ENCODE results near the gene CFAP210. TPM values are rescaled to one million over a fixed set of nuclear protein-coding genes. Genes with fewer than 3 reads are reported as not detected.
A peak's percentile ranks its signal among the peaks of the same experiment; 100 is the strongest.

CFAP210 gene
- total RNA-seq, 1 donor: 0.09 TPM

DNA sequence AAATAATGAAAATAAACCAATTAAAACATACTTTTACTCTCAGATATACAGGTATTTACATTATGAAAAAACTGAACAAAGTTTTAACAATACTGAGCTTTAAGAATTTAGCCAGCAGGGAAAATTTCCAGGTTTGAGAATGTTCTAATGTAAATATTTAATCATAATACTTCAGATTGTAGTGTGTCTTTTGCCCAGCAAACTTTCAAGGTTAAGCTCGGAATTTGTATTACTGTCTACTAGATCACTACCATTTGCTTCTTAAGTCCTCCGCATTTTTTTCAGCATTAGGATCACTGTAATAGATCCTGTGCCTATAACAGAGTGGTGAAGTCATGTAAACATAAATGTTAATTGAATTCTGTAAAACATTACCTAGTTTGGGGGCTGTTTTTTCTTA is 52.7 kb downstream of the CFAP210 start:
- TF ChIP-seq, protein P1, sequence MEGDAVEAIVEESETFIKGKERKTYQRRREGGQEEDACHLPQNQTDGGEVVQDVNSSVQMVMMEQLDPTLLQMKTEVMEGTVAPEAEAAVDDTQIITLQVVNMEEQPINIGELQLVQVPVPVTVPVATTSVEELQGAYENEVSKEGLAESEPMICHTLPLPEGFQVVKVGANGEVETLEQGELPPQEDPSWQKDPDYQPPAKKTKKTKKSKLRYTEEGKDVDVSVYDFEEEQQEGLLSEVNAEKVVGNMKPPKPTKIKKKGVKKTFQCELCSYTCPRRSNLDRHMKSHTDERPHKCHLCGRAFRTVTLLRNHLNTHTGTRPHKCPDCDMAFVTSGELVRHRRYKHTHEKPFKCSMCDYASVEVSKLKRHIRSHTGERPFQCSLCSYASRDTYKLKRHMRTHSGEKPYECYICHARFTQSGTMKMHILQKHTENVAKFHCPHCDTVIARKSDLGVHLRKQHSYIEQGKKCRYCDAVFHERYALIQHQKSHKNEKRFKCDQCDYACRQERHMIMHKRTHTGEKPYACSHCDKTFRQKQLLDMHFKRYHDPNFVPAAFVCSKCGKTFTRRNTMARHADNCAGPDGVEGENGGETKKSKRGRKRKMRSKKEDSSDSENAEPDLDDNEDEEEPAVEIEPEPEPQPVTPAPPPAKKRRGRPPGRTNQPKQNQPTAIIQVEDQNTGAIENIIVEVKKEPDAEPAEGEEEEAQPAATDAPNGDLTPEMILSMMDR (IDR thresholded peaks at IDR 0.05; ENCODE audit: insufficient read depth, low read length): no peak
- no peak overlapping the region for H3K4me3 ChIP-seq (ENCODE audit: low read depth, low read length)
- no peak for DNase-seq (ENCODE audit: low read depth)

DNA sequence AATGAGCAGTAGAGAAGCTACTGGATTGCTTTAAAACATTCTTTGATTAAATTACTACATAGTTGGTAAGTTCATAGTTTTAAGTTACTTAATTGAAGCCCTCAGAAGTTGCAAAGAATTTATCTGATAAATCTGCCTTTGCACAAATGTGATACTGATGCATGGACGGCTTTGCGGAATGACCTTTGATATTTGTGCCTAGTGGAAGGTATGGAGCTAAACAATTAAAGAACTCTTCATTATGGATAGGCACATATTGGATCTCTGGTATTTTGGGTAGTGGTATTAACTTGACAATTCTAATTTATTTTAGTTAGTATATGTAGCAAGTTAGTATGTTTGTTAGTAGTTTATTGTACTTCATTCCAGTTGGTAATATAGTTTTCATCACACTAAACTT is 54.1 kb downstream of the CFAP210 start:
- DNase-seq (ENCODE audit: low read depth): no peak

DNA sequence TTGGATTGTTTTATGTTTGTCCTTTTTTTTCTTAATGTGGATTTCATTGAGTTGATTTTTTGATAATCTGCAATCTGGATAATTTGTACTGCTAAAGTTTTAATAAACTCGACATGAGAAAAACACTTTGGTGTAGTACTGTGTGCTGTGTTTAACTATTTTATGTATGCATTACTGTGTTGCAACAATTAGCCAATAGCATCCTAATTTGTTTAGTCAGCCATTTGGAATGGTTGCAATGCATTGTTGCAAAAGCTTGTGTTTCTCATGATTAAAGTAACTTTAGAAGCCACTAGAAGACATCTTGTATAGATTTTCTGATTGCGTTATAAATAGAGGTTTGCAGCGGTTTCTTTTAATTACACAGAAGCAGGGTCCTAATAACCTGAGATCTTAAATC is 56.6 kb downstream of the CFAP210 start:
- TF ChIP-seq, protein P1 (IDR thresholded peaks at IDR 0.05; ENCODE audit: insufficient read depth, low read length): no peak
- DNase-seq (ENCODE audit: low read depth): peak; percentile 46
- H3K4me3 ChIP-seq (ENCODE audit: low read depth, low read length): no peak overlapping the region

More for the DNA sequence above, 54.1 kb downstream of the CFAP210 start:
- no peak overlapping the region for H3K4me3 ChIP-seq (ENCODE audit: low read depth, low read length)
- TF ChIP-seq, protein P1 (IDR thresholded peaks at IDR 0.05; ENCODE audit: insufficient read depth, low read length): no peak

DNA sequence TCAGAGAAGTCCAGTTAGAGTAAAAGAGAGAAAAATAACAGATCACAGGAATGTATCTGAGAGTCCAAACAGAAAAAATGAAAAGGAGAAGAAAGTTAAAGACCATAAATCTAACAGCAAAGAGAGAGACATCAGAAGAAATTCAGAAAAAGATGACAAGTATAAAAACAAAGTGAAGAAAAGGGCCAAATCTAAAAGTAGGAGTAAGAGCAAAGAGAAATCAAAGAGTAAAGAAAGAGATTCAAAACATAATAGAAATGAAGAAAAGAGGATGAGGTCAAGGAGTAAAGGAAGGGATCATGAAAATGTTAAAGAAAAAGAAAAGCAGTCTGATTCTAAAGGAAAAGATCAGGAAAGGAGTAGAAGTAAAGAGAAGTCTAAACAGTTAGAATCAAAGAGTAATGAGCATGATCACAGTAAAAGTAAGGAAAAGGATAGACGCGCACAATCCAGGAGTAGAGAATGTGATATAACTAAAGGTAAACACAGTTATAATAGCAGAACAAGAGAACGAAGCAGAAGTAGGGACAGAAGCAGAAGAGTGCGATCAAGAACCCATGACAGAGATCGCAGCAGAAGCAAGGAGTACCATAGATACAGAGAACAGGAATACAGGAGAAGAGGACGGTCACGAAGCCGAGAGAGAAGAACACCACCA is 57.6 kb downstream of the CFAP210 start:
- DNase-seq (ENCODE audit: low read depth): no peak
- H3K4me3 ChIP-seq (ENCODE audit: low read depth, low read length): no peak overlapping the region
- TF ChIP-seq, protein P1 (IDR thresholded peaks at IDR 0.05; ENCODE audit: insufficient read depth, low read length): no peak

DNA sequence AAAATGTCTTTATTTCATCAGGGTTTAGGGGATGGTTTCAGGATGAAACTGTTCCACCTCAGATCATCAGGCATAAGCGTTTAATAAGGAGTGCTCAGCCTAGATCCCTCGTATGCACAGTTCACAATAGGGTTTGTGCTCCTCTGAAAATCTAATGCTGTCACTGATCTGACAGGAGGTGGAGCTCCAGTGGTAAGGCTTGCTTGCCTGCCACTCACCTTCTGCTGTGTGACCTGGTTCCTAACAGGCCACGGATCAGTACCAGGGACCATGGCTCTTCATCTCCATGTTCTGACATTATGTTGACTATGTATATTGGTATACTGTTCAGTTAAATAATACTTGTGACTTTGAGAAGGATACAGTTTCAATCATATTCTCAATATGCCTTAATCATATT is 68.4 kb downstream of the CFAP210 start:
- no peak overlapping the region for H3K4me3 ChIP-seq (ENCODE audit: low read depth, low read length)
- TF ChIP-seq, protein P1 (IDR thresholded peaks at IDR 0.05; ENCODE audit: insufficient read depth, low read length): no peak
- no peak for DNase-seq (ENCODE audit: low read depth)

DNA sequence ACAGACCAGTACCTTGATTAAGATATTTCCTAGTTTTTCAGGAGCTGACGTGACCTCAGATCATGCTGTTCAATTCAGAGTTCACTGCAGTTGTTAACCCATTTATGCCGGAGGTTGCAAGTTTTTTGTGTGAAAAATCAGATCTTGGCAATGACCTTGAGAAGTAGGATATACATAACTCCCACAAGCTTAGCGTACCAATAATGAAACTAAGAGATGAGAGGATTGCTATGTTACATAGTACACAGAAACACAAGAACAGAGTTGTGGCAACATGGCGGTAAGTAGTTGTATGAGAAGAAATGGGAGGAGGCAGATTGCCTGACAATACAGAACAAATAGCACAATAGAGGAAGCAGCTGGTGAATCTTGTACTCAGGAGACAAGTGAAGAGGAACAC is 71.0 kb downstream of the CFAP210 start:
- H3K4me3 ChIP-seq (ENCODE audit: low read depth, low read length): no peak overlapping the region
- TF ChIP-seq, protein P1 (IDR thresholded peaks at IDR 0.05; ENCODE audit: insufficient read depth, low read length): no peak
- no peak for DNase-seq (ENCODE audit: low read depth)

DNA sequence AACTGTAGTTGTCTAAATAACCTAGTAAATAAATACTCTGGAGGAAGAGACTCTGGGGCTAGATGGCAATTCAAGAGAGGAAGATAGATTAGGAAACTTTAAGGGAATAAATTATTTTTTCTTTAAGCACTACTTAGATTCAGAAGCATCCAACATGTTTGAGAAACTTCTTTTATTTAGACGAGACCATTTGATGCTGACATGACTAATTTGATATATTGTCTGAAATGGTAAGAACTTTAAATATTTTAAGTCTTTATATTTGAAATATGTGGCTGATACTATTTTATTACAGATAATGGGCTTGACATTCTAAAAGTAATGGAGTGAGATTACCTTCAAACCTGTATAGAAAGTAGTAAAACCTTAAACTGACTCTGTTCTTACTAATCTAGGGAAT is 73.7 kb downstream of the CFAP210 start:
- no peak overlapping the region for H3K4me3 ChIP-seq (ENCODE audit: low read depth, low read length)
- no peak for DNase-seq (ENCODE audit: low read depth)
- TF ChIP-seq, protein P1 (IDR thresholded peaks at IDR 0.05; ENCODE audit: insufficient read depth, low read length): no peak
